HG02852 (cell line): ENCODE results near the gene NGRN.

Experiments
- ATAC-seq: cut with Tn5 transposase; IDR thresholded peaks from one replicate; pipeline ENCODE4 v1.9.1; 2021; ENCODE audit warnings: mild to moderate bottlenecking, moderate library complexity; ENCODE audit not compliant: unreplicated experiment

The NGRN gene

GRCh38 chr15:90316139-90316538 lies 50.7 kb downstream of the NGRN start:
- ATAC-seq = no peak

- no peak for ATAC-seq
Measured at GRCh38 chr15:90318591-90318990, 53.1 kb downstream of the NGRN start.

- ATAC-seq = no peak
Measured at GRCh38 chr15:90320062-90320884, 54.8 kb downstream of the NGRN start.

- ATAC-seq = no peak
Measured at GRCh38 chr15:90320885-90321278, 55.4 kb downstream of the NGRN start.
